ENCODE data around the gene TEX2.
"Not testable (repeated sequence)": the region's sequence is repeated elsewhere in the genome, so short reads cannot be mapped to it uniquely, and the experiment has no call there.

- not testable (repeated sequence) for TF ChIP-seq EZH2 (IDR thresholded peaks at IDR 0.05; ENCODE audit: low read depth); CTCF (conservative IDR thresholded peaks at IDR 0.05)
Observed at GRCh38 chr17:64179024-64179423, 84.0 kb downstream of the TEX2 start.

All from PC-9 (cell line).